Measurements from ENCODE around the gene FNDC3B.

FNDC3B gene

DNA sequence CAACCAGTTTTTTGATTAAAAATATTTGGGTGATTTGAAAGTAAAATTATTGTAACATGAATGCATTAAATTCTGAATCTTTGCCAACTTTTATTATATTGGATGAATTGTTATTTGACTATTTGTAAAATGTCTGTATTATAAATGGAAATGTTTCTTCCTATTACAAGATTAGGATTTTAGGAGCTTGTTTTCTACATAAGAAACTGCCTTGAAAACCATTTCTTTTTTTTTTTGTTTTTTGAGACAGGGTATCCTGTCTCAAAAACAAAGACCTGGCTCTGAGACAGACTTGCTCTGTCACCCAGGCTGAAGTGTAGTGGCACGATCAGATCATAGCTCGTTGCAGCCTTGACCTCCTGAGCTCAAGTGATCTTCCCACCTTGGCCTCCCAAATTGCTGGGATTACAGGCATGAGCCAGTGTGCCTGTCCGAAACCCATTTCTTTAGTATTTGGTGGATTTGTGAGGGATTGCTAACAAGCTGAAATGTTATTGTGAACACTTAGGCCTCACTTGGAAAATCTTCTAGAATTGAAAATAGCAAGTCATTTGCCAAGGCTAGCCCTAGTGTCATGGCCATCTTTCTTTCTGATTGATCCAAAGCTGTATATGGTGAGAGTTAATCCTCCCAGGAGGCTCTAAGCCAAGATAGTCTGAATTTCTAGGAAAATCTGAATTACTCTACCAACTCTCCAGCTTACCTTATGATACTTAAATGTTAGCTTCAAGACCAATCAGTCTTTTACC is 100.3 kb downstream of the FNDC3B start:
- DNase-seq, result no peak

DNA sequence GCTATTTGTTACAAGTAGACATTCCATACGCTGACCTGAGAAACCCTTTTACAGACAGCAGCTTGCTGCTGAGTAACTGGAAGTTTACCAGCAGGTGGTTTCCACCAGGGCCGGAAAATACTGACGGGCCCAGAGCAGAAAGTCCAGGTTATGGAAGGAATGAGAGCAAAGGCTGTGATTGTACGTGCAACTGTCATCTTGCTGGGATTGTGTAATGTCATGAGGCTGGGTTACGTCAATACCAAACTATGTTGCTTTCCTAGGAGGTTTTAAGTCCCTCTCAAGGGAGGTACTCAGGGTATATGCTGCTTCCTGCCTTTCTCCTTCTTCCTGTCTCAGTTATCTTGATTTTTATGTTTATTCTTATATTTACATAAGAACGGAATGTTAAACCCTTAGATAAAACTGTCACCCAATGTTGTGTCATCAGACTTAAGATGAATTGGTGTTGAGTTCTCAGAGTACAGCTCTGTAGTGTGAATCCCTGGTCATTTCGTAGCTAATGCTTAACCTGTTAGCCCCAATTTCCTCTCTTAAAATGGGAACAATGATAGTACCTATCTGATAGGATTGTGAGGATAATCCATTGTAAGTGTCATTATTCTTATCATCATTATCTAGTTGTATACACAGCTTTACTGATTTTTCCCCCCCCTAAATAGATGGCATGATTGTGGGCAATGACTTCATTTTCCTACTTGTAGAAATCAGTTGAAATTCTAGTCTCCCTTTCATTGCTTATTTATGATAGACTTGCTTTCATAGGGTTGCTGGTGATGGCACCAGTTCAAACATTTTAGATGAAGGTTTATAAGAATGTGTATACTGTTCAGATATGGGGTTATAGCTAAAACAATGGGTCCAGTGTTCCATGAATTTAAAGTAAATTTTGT is 101.4 kb downstream of the FNDC3B start:
- DNase-seq, result no peak

DNA sequence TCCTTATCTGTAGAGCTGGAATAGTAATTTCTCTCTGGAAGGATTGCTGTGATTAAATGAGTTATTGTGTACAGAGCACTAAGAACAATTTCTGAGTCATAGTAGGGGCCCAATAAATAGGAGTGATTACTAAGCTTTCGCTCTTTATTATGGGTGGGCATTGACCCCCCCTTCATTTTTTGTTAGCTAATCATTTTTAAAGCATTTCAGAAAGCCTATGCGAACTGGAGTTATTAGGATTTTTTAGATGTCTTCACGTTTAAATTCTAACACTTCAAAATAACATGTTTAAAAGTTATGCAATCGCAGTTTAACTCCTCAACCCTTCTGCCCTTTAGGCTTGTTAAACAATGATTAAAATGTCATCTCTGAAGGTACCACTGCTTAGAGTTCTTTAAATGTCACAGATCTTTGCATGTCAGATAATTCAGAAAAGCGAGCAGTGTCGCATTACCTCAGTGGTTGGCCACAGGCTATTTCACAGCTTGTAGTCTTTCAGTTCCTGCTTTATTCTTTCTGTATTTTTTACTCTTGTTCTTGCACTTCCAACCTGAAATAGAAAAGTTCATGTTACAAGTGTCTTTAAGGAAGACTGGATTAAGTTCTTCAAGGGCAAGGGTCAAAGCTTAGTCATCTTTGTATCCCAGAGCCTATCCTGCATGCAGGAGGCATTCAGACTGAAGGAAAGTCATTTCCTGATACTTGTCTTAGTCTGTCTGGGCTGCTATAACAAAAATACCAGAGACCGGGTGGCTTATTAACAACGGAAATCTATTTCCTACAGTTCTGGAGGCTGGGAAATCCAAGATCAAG is 102.9 kb downstream of the FNDC3B start:
- no peak for DNase-seq

DNA sequence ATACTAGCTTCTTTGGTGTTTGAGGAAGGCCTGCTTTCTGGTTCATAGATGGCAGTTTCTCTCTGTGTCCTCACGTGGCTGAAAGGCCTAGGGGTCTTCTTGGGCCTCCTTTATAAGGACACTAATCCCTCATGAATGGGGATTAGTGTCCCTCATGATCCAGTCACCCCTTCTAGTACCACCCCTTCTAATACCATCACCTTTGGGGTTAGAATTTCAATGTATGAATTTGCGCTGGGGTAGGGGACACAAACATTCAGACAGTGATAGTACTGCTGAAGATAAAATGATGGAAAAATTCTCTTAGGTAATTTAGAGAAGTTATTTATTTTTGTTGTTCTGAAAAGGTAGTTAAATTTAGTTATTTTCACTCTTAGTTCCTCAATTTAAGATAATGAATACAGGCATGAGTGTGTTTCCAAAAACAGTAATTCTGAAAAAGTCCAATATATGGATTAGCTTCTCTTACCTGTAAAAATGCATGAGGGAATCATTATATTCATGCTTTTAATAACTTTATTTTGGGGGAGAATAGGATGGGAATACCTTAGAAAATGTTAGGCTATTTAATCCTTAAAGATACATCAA is 103.6 kb downstream of the FNDC3B start:
- DNase-seq, result no peak

DNA sequence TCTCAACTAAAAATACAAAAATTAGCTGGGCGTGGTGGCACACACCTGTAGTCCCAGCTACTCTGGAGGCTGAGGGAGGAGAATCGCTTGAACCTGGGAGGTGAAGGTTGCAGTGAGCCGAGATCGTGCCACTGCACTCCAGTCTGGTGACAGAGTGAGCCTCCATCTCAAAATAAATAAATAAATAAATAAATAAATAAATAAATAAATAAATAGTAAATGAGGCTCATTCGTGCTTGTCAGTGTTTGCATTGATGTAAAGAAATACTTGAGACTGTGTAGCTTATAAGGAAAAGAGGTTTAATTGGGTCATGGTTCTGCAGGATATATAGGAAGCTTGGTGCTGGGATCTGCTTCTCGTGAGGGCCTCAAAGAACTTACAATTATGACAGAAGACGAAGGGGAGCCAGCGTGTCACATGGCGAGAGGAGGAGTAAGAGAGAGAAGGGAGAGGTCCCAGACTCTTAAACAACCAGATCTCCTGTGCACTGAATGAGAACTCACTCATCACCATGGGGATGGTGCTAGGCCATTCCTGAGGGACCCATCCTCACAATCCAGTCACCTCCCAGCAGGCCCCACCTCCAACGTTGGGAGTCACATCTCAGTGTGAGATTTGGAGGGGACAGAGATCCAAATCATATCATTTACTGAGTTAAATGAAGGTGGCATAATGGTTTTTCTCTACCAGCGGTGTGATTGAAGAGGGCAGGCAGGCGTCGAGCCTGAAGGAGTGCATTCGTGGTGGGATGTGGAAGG is 104.5 kb downstream of the FNDC3B start:
- no peak for DNase-seq

DNA sequence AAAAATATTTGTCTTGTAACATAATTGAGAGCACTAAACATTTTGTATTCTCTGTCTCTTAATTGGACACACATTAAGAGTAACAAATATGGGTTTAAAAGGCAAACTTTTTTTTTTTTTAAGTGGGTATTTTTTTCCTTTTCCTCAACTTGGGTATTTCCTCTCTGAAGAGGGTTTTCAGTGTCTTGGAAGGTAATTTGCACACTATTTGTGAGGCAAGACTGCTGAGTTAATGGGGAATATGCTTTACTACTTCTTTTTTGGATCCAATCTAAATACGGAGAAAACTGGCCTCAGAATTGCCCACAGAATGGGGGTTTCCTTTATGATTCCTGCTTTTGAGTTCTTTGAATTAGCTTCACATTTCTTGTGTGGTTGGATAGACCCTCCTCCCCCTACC is 105.2 kb downstream of the FNDC3B start:
- DNase-seq, result no peak

DNA sequence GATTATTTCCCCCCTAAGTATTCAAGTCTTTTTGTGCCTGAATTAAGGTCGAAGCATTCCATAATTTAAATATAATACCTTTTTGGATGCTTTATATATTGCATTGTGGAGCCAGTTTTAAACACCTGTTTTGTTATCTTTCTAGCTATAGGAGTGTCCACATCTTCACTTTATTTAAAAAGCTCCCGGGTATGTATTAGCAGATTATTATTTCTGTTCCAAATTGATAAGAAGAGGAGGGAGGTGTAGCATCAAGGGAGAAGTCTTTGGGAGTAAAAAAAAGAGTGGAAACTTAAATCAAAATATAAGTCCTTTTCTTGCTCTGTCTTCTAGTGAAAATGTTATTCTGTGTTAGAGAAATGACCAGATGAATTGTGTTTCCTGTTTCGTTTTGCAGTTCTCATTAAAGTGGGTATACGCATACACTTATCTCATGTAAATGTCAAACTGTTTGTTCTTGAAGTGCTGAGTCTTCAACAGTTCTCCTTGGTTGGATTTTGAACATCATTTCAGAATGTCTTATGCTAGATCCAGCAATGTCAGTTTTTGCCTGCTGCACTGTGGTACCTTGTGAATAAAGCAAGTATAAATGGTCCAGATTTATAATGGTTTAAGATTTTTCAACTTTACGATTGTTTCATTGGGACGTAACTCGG is 105.8 kb downstream of the FNDC3B start:
- no peak for DNase-seq

DNA sequence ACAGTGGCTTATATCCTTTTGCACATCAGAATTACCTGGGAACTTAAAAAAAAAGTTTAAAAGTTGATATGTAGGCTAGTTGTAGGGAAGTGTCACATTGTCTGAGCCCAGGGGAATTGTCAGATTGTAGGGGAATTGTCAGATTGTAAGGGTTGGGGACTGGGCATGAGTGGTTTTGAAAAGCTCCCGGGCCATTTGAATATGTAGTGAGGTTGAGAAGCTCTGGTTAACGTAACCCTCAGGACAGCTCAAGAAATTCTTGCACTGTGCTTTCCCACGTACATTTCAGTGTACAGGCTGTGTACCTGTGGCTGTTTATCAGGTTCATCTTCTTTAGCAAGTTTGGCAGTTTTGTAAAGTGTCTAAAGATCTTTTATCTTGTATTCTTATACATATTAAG is 107.0 kb downstream of the FNDC3B start:
- no peak for DNase-seq

DNA sequence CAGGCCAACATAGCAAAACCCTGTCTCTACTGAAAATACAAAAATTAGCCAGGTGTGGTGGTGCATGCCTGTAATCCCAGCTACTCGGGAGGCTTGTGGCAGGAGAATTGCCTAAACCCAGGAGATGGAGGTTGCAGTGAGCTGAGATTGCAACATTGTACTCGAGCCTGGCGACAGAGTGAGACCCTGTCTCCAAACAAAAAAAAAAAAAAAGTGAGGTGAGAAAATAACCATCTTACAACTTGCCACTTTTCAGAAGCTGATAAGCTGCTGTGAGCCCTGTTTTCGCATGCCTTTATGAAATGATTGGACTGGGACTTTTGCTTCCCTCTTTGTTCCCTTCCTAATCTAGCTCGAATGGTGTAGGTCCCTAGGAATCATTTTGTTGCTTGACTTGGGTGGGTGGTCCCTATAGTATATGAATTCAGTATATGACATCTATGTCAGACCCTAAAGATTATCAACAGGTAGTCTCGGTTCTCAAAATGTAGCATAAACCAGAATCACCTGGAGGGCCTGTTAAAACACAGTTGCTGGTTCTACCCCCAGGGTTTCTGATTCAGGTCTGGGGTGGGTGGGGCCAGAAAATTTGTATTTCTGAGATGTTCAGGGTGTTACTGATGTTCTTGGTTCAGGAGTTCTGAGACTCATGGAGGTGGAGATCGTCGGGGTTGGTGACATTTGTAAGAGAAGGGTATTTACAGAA is 107.9 kb downstream of the FNDC3B start:
- no peak for DNase-seq

DNA sequence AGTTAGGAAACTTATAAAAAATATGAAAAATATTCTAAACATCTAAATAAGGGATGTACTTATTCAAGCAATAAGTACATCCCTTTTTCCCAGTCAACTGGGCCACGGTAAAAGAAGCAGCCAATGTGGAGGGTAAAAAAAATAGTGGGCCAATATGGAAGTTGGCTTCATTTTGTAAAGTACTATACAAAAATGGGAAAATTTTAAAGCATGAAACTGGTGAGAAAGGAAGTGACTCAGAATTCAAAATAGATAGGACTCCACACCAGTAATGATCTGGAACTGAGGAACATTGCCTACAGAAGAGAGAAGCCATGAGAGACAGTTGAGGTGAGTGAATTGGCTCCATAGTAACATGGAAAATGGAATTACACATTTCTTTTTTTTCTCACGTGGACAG is 108.9 kb downstream of the FNDC3B start:
- no peak for DNase-seq

DNA sequence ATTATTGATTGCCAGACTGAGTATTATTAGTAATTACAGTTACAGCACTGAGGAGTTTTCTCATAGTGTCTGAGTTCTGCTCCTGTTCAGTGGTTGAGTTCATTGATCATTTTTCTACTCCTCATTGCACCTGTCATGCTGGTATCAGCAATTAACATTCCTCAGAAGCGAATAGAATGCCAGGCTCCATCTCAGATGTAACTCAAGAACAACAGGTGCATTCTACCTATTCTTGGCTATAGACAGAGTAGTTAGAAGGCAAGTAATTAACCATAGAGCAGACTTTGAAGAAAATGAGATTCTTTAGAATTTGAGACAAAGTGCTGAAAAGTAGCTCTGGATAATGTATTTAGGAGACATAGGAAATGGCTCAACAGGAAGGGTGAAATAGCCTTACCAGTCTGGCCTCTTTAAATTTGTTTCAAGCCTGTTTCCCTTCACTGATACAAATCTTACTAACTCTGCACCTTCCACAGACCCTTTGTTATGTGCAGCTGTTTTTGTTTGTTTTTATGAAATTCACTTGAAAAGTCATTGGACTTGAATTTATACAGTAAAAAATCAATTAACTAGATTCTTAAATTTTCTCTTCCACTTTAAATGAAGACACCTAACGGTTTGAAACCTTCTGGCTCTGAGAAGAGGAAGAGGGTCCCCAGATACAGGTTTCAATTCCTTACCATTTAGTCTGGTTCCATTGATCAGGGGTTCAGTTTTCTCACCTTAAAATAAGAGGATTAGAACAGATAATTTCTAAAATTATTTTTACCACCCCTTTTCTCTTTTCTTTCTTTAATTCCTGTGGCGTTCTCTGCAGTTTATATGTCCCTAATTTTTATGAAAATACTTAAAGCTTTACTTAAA is 109.6 kb downstream of the FNDC3B start:
- DNase-seq, result no peak

DNA sequence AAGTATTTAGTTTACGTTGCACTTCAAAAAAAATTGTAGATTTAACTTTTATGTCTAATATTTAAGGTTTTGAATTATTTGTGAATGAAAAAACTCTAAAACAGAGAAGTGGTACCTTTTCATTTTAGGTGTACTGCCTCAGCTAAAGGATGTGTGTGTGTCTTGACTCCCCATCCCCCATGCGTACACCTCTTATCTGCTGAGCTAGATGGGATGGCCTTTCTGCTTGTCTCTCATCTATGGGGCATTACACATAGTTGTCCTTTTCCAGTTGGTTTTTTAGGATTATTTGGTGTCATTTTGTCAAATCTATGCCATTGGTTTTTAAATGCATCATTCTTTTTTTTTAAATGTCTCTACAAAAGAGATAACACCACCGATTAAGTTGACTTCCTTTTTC is 110.9 kb downstream of the FNDC3B start:
- no peak for DNase-seq

DNA sequence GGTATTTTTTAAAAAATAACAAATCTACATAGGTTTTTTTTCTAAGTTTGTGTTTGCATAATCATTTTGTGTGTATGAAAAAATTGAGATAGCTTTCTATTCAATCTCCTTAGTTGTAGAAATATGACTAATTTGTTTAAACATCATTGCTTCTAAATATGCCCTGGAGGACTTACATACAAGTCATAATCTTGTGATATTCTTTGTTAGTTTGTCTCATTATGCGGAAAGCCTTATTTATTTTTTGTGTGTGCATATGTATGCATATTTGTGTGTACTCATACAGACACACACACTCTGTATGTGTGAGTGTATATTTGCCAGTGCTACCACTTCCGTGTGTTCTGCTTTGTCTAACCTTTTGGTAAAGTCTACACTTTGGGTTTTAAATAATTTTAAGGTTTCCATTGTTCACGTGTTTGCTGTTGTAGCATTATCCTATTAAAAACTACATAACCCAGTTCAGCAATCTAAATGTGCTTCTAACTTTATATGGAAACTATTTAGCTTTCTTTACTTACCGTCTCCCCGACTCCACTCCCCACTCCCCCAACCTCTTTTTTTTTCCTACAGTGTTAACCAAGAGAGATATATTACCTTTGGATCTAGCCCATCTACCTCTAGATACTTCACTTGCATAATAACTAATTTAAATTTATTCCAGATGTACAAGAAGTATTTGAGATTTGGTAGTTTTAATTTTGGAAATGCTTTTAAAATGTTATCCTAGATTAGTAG is 111.7 kb downstream of the FNDC3B start:
- no peak for DNase-seq

DNA sequence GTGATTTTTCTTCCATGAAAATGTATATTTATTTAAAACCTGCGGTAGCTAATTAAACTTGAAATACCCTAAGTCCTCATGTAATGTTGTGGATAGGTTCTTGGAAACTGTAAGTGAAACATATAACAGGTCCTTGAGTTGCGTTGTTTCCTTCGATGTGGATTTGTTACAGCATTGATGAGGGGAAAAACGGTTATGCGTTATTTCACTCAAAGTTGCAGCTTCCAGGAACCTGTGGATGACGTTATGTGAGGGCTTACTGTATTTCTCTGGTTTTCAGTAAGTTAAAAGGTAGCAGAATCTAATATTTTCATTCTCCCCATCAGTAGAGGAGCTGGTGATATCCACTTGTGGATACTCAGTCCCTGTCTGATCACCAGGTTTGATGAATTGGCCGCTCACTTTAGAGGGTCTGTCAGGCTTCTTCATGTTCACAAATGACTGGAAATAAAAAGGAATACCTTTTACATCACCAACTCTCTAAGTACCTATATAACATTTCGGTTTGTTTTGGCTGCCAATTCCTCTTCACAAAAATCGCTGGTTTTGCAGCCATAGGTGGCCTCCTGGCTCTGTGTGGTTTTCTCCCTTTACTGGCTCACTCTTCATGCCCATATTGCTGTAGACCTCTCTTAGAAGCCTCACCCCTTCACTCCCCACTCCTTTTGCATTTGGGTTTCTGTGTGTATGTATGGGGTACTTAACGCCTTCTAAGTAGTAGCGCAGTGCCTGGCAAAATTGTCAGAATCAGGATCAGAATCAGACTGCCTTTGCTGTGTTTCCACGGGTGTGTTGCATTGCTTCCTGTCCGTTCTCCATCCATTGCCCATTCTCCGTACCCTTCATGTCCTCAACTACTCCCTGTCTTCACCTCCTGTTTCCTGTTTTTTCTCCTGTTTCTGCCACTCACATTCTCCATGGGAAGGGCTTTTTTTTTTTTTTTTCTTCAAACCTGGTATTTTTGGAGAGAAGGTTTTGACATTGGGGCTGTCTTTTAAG is 112.6 kb downstream of the FNDC3B start:
- no peak for DNase-seq

DNA sequence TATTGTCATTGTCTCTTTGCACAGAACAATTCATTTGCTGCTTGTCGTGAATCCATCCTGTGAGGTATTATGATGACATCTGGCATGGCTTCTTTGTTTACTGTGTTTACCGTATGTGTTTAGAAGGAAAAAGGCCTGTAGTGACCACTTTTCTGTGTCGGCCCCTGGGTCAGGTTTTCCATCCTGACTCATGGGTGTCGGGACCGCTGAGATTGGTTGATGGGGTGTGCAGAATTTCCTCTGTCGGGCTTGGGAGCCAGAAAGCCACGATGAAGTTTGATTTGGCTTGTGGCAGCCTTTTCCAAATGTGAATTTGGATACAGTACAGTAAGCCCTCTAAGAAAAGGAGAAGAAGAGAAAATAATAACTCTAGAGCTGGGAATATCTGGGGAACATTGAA is 113.5 kb downstream of the FNDC3B start:
- peak; percentile 70 for DNase-seq

DNA sequence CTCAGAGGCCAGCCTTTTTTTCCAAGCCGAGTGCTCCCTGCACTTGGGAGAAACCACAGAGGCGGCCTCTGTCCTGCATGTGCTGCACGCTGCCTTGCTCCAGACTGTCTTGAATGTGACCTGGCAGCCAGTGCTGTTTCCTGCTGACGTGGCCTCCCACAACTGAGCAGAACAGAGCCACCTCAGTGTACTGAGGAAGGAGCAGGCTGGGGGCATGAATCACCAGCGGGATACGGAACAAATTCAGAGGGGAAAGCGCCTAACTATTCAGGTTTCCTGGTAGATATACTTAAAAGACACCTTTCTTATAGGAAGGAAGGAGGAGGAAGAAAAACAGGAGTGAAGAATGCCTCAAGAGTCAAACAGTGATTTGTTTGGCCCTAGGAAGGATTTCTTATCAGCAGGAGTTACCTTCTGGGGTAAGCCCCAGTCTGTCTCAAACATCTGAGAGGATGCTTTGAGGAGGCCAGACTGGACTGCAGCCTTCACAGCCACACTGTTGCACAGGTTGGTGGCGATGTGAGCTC is 114.0 kb downstream of the FNDC3B start:
- peak; percentile 91 for DNase-seq
